Activated T-helper 1 cell treated with anti-CD3 and anti-CD28 coated beads, Interleukin-12 subunit alpha, Interleukin-12 subunit beta, Interleukin-2, Interleukin-4 antibody, amounts not matched to agents 30 ng/mL and 10 ng/mL and 1 ng/mL, durations not matched to agents 14 hours and 24 hours and 36 hours (primary cell): ENCODE measurements around the gene SPTA1. TPM values are rescaled to one million over a fixed set of nuclear protein-coding genes. Genes with fewer than 3 reads are reported as not detected.

Source experiments
- DNase-seq: peaks from one replicate; pipeline ENCODE4 v3.0.0; 2021; ENCODE audit warnings: low spot score
- H3K27ac Mint-ChIP-seq: one replicate; pipeline ENCODE4 v1.8.0; 2021; ENCODE audit warnings: mild to moderate bottlenecking, mixed read lengths
- H3K27me3 Mint-ChIP-seq: one replicate; pipeline ENCODE4 v1.8.0; 2022; ENCODE audit warnings: mild to moderate bottlenecking, moderate library complexity, mixed read lengths; ENCODE audit not compliant: insufficient read depth
- H3K36me3 Mint-ChIP-seq: one replicate; pipeline ENCODE4 v1.8.0; 2021; ENCODE audit warnings: low read depth, mixed read lengths
- H3K4me1 Mint-ChIP-seq: one replicate; pipeline ENCODE4 v1.8.0; 2021; ENCODE audit warnings: low read depth, mixed read lengths
- H3K4me3 Mint-ChIP-seq: one replicate; pipeline ENCODE4 v1.8.0; 2021; ENCODE audit warnings: mild to moderate bottlenecking, moderate library complexity, mixed read lengths
- H3K9me3 Mint-ChIP-seq: one replicate; pipeline ENCODE4 v1.8.0; 2021; ENCODE audit warnings: mixed read lengths
- intact Hi-C: fragments of 100-400 bp; cut with micrococcal nuclease; formaldehyde crosslinking; loops from one replicate; pipeline ENCODE4 v1.15.1; 2024
- total RNA-seq: library from RNA; stranded (reverse); gene quantifications from 2 replicates; pipeline ENCODE4 v1.2.3, GENCODE V29; 2022

SPTA1 gene
- total RNA-seq, 1 donor from 2014 or later: not detected

DNA sequence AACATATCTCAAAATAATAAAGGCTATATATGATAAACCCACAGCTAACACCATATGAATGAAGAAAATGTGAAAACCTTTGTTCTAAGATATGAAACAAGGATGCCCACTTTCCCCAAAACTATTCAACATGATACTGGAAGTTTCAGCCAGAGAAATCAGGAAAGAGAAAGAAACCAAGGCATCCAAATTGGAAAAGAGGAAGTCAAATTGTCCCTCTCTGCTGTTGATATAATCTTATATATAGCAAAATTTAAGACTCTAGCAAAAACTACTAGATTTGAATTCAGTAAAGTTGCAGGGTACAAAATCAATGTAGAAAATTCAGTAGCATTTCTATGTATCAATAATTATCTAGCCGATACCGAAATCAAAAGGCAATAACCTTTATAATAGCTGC lies 85.8 kb downstream of the SPTA1 start:
- DNase-seq: no peak
- Mint-ChIP-seq H3K27me3 (peaks cover 4% of the 10 kb centered on the region), H3K9me3 (peaks cover 15% of the 10 kb centered on the region), H3K4me3 (no peak overlapping the region), H3K4me1 (no peaks in the 10 kb centered on the region), H3K36me3 (no peaks in the 10 kb centered on the region), H3K27ac (no peak overlapping the region)
- intact Hi-C loops: no loop called here

DNA sequence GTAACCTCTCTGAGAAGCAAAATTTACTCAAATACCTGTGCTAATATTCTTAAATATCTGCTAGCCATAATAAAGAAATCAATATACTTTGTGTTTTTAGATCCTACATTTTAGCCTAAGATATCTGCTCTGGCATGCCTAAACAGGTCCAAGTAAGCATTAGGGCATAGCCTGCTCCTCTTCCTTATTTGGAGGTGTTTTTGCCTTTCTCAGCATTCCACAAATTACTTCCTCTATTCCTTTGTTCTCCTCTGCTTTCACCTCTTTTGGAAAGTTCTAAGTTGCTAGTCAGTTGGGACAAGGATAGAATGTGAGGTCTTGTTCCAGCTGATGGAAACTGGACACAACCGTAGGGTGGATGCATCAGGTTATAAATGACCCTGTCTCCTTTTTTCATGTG lies 99.6 kb downstream of the SPTA1 start:
- Mint-ChIP-seq H3K4me3 (no peak overlapping the region), H3K9me3 (no peaks in the 10 kb centered on the region), H3K4me1 (no peaks in the 10 kb centered on the region), H3K27ac (no peak overlapping the region), H3K36me3 (no peaks in the 10 kb centered on the region), H3K27me3 (peaks cover 2% of the 10 kb centered on the region)
- intact Hi-C loops: no loop called here
- no peak for DNase-seq

DNA sequence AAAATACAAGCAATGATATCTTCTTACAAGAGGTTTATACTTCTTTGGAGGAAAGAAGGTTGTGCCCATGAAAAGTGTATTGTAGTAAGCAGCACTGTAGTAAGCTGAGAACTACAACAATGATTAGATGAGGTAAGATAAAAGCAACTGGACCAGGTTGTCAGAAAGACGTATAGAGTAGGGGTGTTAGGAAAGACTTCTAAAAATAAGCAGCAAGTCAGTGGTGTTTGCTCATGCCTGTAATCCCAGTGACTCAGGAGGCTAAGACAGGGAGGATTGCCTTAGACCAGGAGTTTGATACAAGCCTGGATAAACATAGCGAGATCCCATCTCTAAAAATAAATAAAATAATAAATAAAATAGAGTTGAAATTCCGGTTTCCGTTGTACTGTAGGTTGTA lies 102.6 kb downstream of the SPTA1 start:
- peaks cover 2% of the 10 kb centered on the region for H3K27me3 Mint-ChIP-seq
- DNase-seq: no peak
- no peaks in the 10 kb centered on the region for H3K4me1 Mint-ChIP-seq
- no peaks in the 10 kb centered on the region for H3K9me3 Mint-ChIP-seq
- H3K36me3 Mint-ChIP-seq: no peaks in the 10 kb centered on the region
- H3K27ac Mint-ChIP-seq: no peak overlapping the region
- intact Hi-C loops: no loop called here
- H3K4me3 Mint-ChIP-seq: no peak overlapping the region

DNA sequence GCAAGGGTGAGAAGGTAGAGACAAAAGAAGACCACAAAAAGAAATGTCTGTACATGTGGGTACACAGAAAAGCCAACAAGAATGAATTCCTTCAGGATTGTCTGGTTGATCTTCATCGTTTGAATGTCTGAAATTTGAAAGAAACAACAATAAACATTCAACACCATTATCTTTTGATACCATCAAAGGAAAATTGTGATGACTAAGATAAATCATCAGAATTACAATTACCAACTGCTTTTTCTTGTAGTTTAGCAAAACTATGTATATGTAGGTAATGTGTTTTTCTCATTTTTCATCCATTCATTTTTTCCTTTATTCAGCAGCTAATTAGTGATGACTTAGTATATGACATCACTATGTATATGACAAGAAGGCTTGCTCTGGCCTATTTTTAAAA lies 106.8 kb downstream of the SPTA1 start, which contains the start of gene OR10X1:
Gene OR10X1 (minus strand): TSS at position 167 of the 400 bp plus-strand sequence. CDS start 0 bp downstream, at position 167.
- Mint-ChIP-seq H3K27ac (no peak within 1 kb of the TSS), H3K27me3 (peaks cover 1% of the 10 kb centered on the region)
- intact Hi-C loops: no loop called here

DNA sequence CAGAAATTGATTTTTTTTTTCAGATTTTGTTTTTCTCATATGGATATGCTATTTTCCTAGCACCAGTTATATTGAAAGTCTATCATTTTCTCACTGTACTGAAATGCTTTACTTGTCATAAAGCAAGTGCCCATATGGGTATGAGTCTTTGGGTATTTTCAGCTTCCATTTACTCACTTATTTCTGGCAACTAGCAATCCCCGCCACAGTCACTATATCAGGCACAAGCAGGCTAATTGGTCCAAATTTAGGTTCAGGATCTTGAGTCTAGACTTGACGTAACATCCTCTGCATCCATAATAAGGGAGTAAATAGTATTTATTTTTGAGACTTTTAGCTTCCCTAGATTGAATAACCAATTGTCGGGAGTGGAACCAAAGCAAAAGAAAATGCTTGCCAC lies 109.0 kb downstream of the SPTA1 start:
- Mint-ChIP-seq H3K9me3 (no peaks in the 10 kb centered on the region), H3K4me3 (no peak overlapping the region), H3K27ac (no peak overlapping the region), H3K4me1 (no peaks in the 10 kb centered on the region), H3K36me3 (no peaks in the 10 kb centered on the region), H3K27me3 (no peaks in the 10 kb centered on the region)
- no peak for DNase-seq
- intact Hi-C loops: no loop called here

More for the DNA sequence above, 106.8 kb downstream of the SPTA1 start, which contains the start of gene OR10X1:
- Mint-ChIP-seq H3K4me1 (no peaks in the 10 kb centered on the region), H3K4me3 (no peak within 1 kb of the TSS), H3K9me3 (no peaks in the 10 kb centered on the region), H3K36me3 (no peaks in the 10 kb centered on the region)
- DNase-seq: no peak

DNA sequence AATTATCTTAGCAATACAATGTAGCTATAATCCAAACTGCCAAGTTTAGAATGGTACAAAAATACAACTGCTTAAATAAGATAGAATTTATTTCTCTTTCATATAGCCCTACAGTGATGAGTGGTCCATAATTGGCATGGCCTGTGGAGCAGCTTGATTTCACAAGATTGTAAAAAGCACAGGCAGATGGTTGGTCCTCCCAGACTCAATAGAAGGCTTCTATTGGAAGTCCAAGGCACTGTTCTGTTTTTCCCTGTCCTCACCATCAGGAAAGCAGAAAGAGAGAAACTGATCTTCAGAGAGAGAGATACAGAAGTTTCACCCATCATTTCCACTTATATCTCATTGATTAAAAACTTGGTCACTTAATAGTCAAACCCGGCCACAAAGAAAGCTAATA lies 114.3 kb downstream of the SPTA1 start:
- no peak for DNase-seq
- Mint-ChIP-seq H3K4me1 (no peaks in the 10 kb centered on the region), H3K36me3 (no peaks in the 10 kb centered on the region), H3K4me3 (no peak overlapping the region), H3K9me3 (no peaks in the 10 kb centered on the region), H3K27ac (no peak overlapping the region), H3K27me3 (peaks cover 2% of the 10 kb centered on the region)
- intact Hi-C loops: no loop called here

DNA sequence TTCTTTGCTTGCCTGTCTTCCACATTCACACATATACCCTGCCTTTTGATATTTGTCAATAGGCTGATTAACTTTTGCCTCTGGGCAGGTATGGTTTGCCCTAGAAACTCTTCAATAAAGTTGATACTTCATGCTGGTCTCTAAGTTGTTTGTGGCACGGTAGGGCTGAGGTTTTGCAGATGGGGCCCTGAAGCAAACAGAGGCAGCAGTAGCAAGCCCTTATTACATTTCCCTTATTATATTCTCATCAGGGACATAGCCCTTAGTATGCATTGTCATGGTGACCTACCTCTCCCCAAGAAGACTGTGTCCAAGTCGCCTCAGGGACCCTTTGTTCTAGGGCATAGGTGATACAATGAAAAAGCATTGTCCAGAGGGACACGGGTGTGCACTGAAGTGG lies 116.0 kb downstream of the SPTA1 start, which contains the start of gene OR6P1:
Gene OR6P1 (minus strand): TSS at position 101 of the 400 bp plus-strand sequence. CDS start 6,976 bp downstream, outside the sequence.
- no peak within 1 kb of the TSS for H3K4me3 Mint-ChIP-seq
- intact Hi-C loops: no loop called here
- H3K27ac Mint-ChIP-seq: no peak within 1 kb of the TSS
- no peaks in the 10 kb centered on the region for H3K4me1 Mint-ChIP-seq
- H3K9me3 Mint-ChIP-seq: no peaks in the 10 kb centered on the region
- peaks cover 2% of the 10 kb centered on the region for H3K27me3 Mint-ChIP-seq
- no peak for DNase-seq
- H3K36me3 Mint-ChIP-seq: no peaks in the 10 kb centered on the region

DNA sequence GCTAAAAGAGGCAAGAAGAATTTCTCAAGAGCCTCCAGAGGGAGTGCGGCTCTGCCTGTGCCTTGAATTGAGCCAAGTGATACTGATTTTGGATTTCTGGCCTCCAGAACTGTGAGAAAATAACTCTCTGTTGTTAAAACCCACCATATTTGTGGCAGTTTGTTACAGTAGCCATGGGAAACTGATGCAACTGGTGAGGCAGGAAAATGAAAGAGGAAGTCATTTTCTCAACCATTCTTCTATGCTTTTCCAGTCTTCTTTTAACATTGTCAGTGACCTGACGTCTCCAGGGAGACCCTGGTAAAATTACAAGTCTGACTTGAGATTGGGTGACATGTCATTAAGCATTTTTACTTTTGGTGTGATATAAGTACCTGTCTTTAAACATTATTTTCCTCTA lies 121.9 kb downstream of the SPTA1 start:
- Mint-ChIP-seq H3K27ac (no peak overlapping the region), H3K4me1 (no peaks in the 10 kb centered on the region), H3K4me3 (no peak overlapping the region), H3K36me3 (no peaks in the 10 kb centered on the region), H3K27me3 (no peaks in the 10 kb centered on the region), H3K9me3 (no peaks in the 10 kb centered on the region)
- intact Hi-C loops: no loop called here
- no peak for DNase-seq

DNA sequence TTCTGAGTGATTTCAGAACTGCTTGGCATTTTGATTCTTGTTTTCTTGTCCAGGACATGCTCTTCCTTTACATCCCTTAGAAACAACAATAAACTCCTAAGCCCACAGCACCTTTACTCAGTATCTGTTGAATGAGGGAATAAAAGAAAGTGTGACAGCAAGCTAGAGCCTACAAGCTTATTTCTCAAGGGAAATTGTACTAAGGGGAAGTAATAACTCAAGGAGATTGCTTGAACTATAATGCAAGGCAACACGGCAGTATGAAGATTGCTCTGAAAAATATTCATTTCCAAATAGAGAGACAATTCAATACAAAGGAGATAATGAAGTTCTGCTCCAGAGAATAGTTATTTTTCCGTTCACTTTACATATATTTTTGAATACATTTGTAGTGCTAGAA lies 122.7 kb downstream of the SPTA1 start:
- Mint-ChIP-seq H3K9me3 (no peaks in the 10 kb centered on the region), H3K36me3 (no peaks in the 10 kb centered on the region), H3K4me1 (no peaks in the 10 kb centered on the region), H3K27me3 (no peaks in the 10 kb centered on the region), H3K4me3 (no peak overlapping the region), H3K27ac (no peak overlapping the region)
- no peak for DNase-seq
- intact Hi-C loops: no loop called here

Other genes with a start within 250 kb of the SPTA1 start
- gene OR10K1, start 224.9 kb downstream of the SPTA1 start, total RNA-seq: not detected in 2 replicates
- gene OR10R2, start 214.5 kb downstream of the SPTA1 start, total RNA-seq: not detected in 2 replicates
- gene OR6Y1, start 132.3 kb downstream of the SPTA1 start, total RNA-seq: not detected in 2 replicates
- not detected in 2 replicates for gene OR6P1, start 116.1 kb downstream of the SPTA1 start, total RNA-seq
- gene OR10X1, start 106.8 kb downstream of the SPTA1 start, total RNA-seq: not detected in 2 replicates
- not detected in 2 replicates for gene OR10Z1, start 81.4 kb downstream of the SPTA1 start, total RNA-seq
- gene OR6K2, start 13.9 kb upstream of the SPTA1 start, total RNA-seq: not detected in 2 replicates
- gene OR6K3, start 34.0 kb upstream of the SPTA1 start, total RNA-seq: not detected in 2 replicates
- gene OR6K6, start 68.0 kb upstream of the SPTA1 start, total RNA-seq: not detected in 2 replicates
- gene OR6N1, start 85.5 kb upstream of the SPTA1 start, total RNA-seq: not detected in 2 replicates
- gene OR6N2, start 94.5 kb upstream of the SPTA1 start, total RNA-seq: not detected in 2 replicates
- not detected in 2 replicates for gene MNDA, start 144.6 kb upstream of the SPTA1 start, total RNA-seq
- 19.5 and 19.9 TPM in 2 replicates for gene PYHIN1, start 244.8 kb upstream of the SPTA1 start, total RNA-seq